Endodermal cell (in vitro differentiated cells): ENCODE data around the gene OR10P1. TPM values are rescaled to one million over a fixed set of nuclear protein-coding genes. Genes with fewer than 3 reads are reported as not detected.
A peak's percentile ranks its signal among the peaks of the same experiment; 100 is the strongest.

Experiments used
- DNase-seq: peaks from one replicate; pipeline ENCODE4 v3.0.0-alpha.2; 2017
- H3K27ac ChIP-seq: 2 replicates; pipeline ENCODE4 v1.5.1; 2013; ENCODE audit warnings: mild to moderate bottlenecking, low read depth, low read length, moderate library complexity
- H3K27me3 ChIP-seq: 2 replicates; pipeline ENCODE4 v1.6.1; 2013; ENCODE audit warnings: mild to moderate bottlenecking, low read length, moderate library complexity; ENCODE audit not compliant: insufficient read depth, control insufficient read depth, poor library complexity, severe bottlenecking
- H3K36me3 ChIP-seq: 2 replicates; pipeline ENCODE4 v1.7.0; 2013; ENCODE audit warnings: mild to moderate bottlenecking, low read length, moderate library complexity; ENCODE audit not compliant: control insufficient read depth, insufficient read depth
- H3K4me1 ChIP-seq: one replicate; pipeline ENCODE4 v1.7.0; 2013; ENCODE audit warnings: low read length; ENCODE audit not compliant: control insufficient read depth, insufficient read depth
- H3K4me3 ChIP-seq: 2 replicates; pipeline ENCODE4 v1.5.1; 2013; ENCODE audit warnings: mild to moderate bottlenecking, low read length, moderate library complexity
- H3K9ac ChIP-seq: 2 replicates; pipeline ENCODE4 v1.6.1; 2013; ENCODE audit warnings: mild to moderate bottlenecking, low read length, moderate library complexity; ENCODE audit not compliant: poor library complexity, severe bottlenecking; ENCODE audit errors: extremely low read depth
- H3K9me3 ChIP-seq: 2 replicates; pipeline ENCODE4 v1.6.1; 2013; ENCODE audit warnings: mild to moderate bottlenecking, low read length, moderate library complexity; ENCODE audit not compliant: control insufficient read depth
- H3K27ac Mint-ChIP-seq: 2 replicates; pipeline ENCODE4 v1.8.0; 2020; ENCODE audit warnings: mixed read lengths
- H3K27me3 Mint-ChIP-seq: 2 replicates; pipeline ENCODE4 v1.8.0; 2021; ENCODE audit warnings: mild to moderate bottlenecking, mixed read lengths; ENCODE audit not compliant: insufficient read depth
- H3K36me3 Mint-ChIP-seq: 2 replicates; pipeline ENCODE4 v1.8.0; 2020; ENCODE audit warnings: low read depth, mixed read lengths
- H3K4me1 Mint-ChIP-seq: 2 replicates; pipeline ENCODE4 v1.8.0; 2020; ENCODE audit warnings: mixed read lengths
- H3K4me3 Mint-ChIP-seq: 2 replicates; pipeline ENCODE4 v1.8.0; 2020; ENCODE audit warnings: mild to moderate bottlenecking, moderate library complexity, mixed read lengths
- H3K9me3 Mint-ChIP-seq: 2 replicates; pipeline ENCODE4 v1.8.0; 2020; ENCODE audit warnings: mild to moderate bottlenecking, mixed read lengths
- CTCF ChIP-seq: fragments of 200-600 bp; sonication (generic); conservative IDR thresholded peaks from 2 replicates; pipeline ENCODE4 v1.5.0; 2021; ENCODE audit warnings: antibody characterized with exemption, mild to moderate bottlenecking
- WGBS, 2 experiments: methylation state at CpG; one replicate each; pipeline versions ENCODE4 v1.1.5 to v1.1.7; 2013; ENCODE audit warnings: missing lambda C conversion rate in 2 of 2, mixed read lengths in 1 of 2; ENCODE audit not compliant: insufficient coverage in 1 of 2, insufficient read length in 1 of 2; 5-methylcytosine and 5-hydroxymethylcytosine counted together
- total RNA-seq, 2 donors: library from RNA; stranded (reverse); fragmentation: NEBNext Ultra II Directional in 1 of 2; extraction: Animal tissue kit (Norgen Biotek cat#: 25700) in 1 of 2; gene quantifications; 2 replicates in 1 of 2; 3 replicates in 1 of 2; pipeline ENCODE4 v1.2.1, GENCODE V29; 2021

OR10P1 gene
- total RNA-seq, 2 donors from 2014 or later = not detected

GRCh38 chr12:55629058-55629841, 7.4 kb upstream of the OR10P1 start:
- H3K4me3 ChIP-seq = no peak overlapping the region
- H3K9ac ChIP-seq = no peak overlapping the region
- DNase-seq = no peak
- peaks cover 8% of the 10 kb centered on the region for H3K4me1 ChIP-seq
- Mint-ChIP-seq H3K27ac (no peak overlapping the region), H3K4me3 (no peak overlapping the region), H3K4me1 (peaks cover 35% of the 10 kb centered on the region), H3K9me3 (peaks cover 4% of the 10 kb centered on the region), H3K36me3 (no peaks in the 10 kb centered on the region), H3K27me3 (peaks cover 3% of the 10 kb centered on the region)
- WGBS, 2 experiments = 80 to 97% methylated on average over 1 to 3 of the region's 3 CpGs
- no peaks in the 10 kb centered on the region for H3K27me3 ChIP-seq
- TF ChIP-seq CTCF = no peak
- H3K36me3 ChIP-seq = no peaks in the 10 kb centered on the region
- H3K9me3 ChIP-seq = peaks cover 5% of the 10 kb centered on the region
- no peak overlapping the region for H3K27ac ChIP-seq

- DNase-seq = no peak
- Mint-ChIP-seq H3K27ac (peak overlapping the region; percentile 2), H3K4me1 (peaks cover 41% of the 10 kb centered on the region), H3K36me3 (no peaks in the 10 kb centered on the region), H3K27me3 (peaks cover 3% of the 10 kb centered on the region), H3K9me3 (peaks cover 4% of the 10 kb centered on the region), H3K4me3 (no peak overlapping the region)
- Histone ChIP-seq H3K9me3 (peaks cover 5% of the 10 kb centered on the region), H3K4me1 (peaks cover 8% of the 10 kb centered on the region), H3K36me3 (no peaks in the 10 kb centered on the region), H3K27me3 (no peaks in the 10 kb centered on the region), H3K4me3 (peak overlapping the region; percentile 27), H3K9ac (no peak overlapping the region), H3K27ac (no peak overlapping the region)
- WGBS, 2 experiments = 27% methylated on average over 1 of the region's 1 CpG; no CpG with 5 or more reads in 1 of the 2 experiments
- no peak for TF ChIP-seq CTCF
Measured at GRCh38 chr12:55631056-55631455, 5.6 kb upstream of the OR10P1 start.

GRCh38 chr12:55631733-55632132, 5.0 kb upstream of the OR10P1 start:
- Histone ChIP-seq H3K36me3 (no peaks in the 10 kb centered on the region), H3K27me3 (no peaks in the 10 kb centered on the region), H3K9me3 (peaks cover 5% of the 10 kb centered on the region), H3K9ac (no peak overlapping the region), H3K4me3 (no peak overlapping the region), H3K4me1 (peaks cover 8% of the 10 kb centered on the region), H3K27ac (no peak overlapping the region)
- Mint-ChIP-seq H3K4me3 (no peak overlapping the region), H3K9me3 (peaks cover 4% of the 10 kb centered on the region), H3K27ac (peak overlapping the region; percentile 3), H3K27me3 (peaks cover 3% of the 10 kb centered on the region), H3K36me3 (no peaks in the 10 kb centered on the region), H3K4me1 (peaks cover 41% of the 10 kb centered on the region)
- no peak for TF ChIP-seq CTCF
- WGBS, 2 experiments = 93 to 96% methylated on average over 4 to 5 of the region's 5 CpGs
- DNase-seq = no peak
